ENCODE results near the gene PCP2. TPM values are rescaled to one million over a fixed set of nuclear protein-coding genes. Genes with fewer than 3 reads are reported as not detected.

The PCP2 gene
- polyA plus RNA-seq, 2 donors: 0.58 to 1.3 TPM

GRCh38 chr19:7662657-7663056 is 29.1 kb upstream of the PCP2 start:
- no peak overlapping the region for H3K4me3 ChIP-seq (ENCODE audit: low read depth in 1 of 2, low read length in 2 of 2)
- H3K36me3 ChIP-seq (ENCODE audit: control insufficient read depth in 2 of 2, insufficient read depth in 2 of 2, low read length in 1 of 2): no peaks in the 10 kb centered on the region
- H3K9me3 ChIP-seq (ENCODE audit: control insufficient read depth in 2 of 2, insufficient read depth in 1 of 2, low read depth in 1 of 2, low read length in 1 of 2): no peaks in the 10 kb centered on the region
- H3K27me3 ChIP-seq (ENCODE audit: control insufficient read depth in 1 of 2, insufficient read depth in 2 of 2, low read length in 2 of 2): no peaks in the 10 kb centered on the region
- 68 to 75% methylated on average over 14 of the region's 14 CpGs for WGBS, 2 donors
- H3K27ac ChIP-seq (ENCODE audit: low read depth in 2 of 2, low read length in 1 of 2): no peak overlapping the region
- no peaks in the 10 kb centered on the region for H3K4me1 ChIP-seq (ENCODE audit: control insufficient read depth in 2 of 2, insufficient read depth in 2 of 2, low read length in 1 of 2)

- H3K4me3 ChIP-seq (ENCODE audit: low read depth in 1 of 2, low read length in 2 of 2): no peak overlapping the region
- H3K9me3 ChIP-seq (ENCODE audit: control insufficient read depth in 2 of 2, insufficient read depth in 1 of 2, low read depth in 1 of 2, low read length in 1 of 2): no peaks in the 10 kb centered on the region
- no peaks in the 10 kb centered on the region for H3K4me1 ChIP-seq (ENCODE audit: control insufficient read depth in 2 of 2, insufficient read depth in 2 of 2, low read length in 1 of 2)
- H3K27me3 ChIP-seq (ENCODE audit: control insufficient read depth in 1 of 2, insufficient read depth in 2 of 2, low read length in 2 of 2): no peaks in the 10 kb centered on the region
- no peaks in the 10 kb centered on the region for H3K36me3 ChIP-seq (ENCODE audit: control insufficient read depth in 2 of 2, insufficient read depth in 2 of 2, low read length in 1 of 2)
- WGBS, 2 donors: 78% methylated on average over 8 of the region's 8 CpGs
- no peak overlapping the region for H3K27ac ChIP-seq (ENCODE audit: low read depth in 2 of 2, low read length in 1 of 2)
These were observed 28.4 kb upstream of the PCP2 start for GRCh38 chr19:7661744-7662538.

- Histone ChIP-seq H3K36me3 (ENCODE audit: control insufficient read depth in 2 of 2, insufficient read depth in 2 of 2, low read length in 1 of 2) (no peaks in the 10 kb centered on the region), H3K4me1 (ENCODE audit: control insufficient read depth in 2 of 2, insufficient read depth in 2 of 2, low read length in 1 of 2) (no peaks in the 10 kb centered on the region), H3K9me3 (ENCODE audit: control insufficient read depth in 2 of 2, insufficient read depth in 1 of 2, low read depth in 1 of 2, low read length in 1 of 2) (no peaks in the 10 kb centered on the region), H3K27ac (ENCODE audit: low read depth in 2 of 2, low read length in 1 of 2) (no peak overlapping the region), H3K27me3 (ENCODE audit: control insufficient read depth in 1 of 2, insufficient read depth in 2 of 2, low read length in 2 of 2) (no peaks in the 10 kb centered on the region), H3K4me3 (ENCODE audit: low read depth in 1 of 2, low read length in 2 of 2) (no peak overlapping the region)
- WGBS, 2 donors: 32 to 43% methylated on average over 9 of the region's 9 CpGs
These were observed 24.7 kb upstream of the PCP2 start for GRCh38 chr19:7658219-7658686.

- Histone ChIP-seq H3K36me3 (ENCODE audit: control insufficient read depth in 2 of 2, insufficient read depth in 2 of 2, low read length in 1 of 2) (no peaks in the 10 kb centered on the region), H3K4me3 (ENCODE audit: low read depth in 1 of 2, low read length in 2 of 2) (no peak overlapping the region), H3K27me3 (ENCODE audit: control insufficient read depth in 1 of 2, insufficient read depth in 2 of 2, low read length in 2 of 2) (no peaks in the 10 kb centered on the region), H3K4me1 (ENCODE audit: control insufficient read depth in 2 of 2, insufficient read depth in 2 of 2, low read length in 1 of 2) (no peaks in the 10 kb centered on the region), H3K27ac (ENCODE audit: low read depth in 2 of 2, low read length in 1 of 2) (no peak overlapping the region), H3K9me3 (ENCODE audit: control insufficient read depth in 2 of 2, insufficient read depth in 1 of 2, low read depth in 1 of 2, low read length in 1 of 2) (no peaks in the 10 kb centered on the region)
- WGBS, 2 donors: 32 to 38% methylated on average over 14 of the region's 14 CpGs
These were observed 23.7 kb upstream of the PCP2 start for GRCh38 chr19:7657131-7657751.

- no peaks in the 10 kb centered on the region for H3K9me3 ChIP-seq (ENCODE audit: control insufficient read depth in 2 of 2, insufficient read depth in 1 of 2, low read depth in 1 of 2, low read length in 1 of 2)
- no peak overlapping the region for H3K27ac ChIP-seq (ENCODE audit: low read depth in 2 of 2, low read length in 1 of 2)
- no peak overlapping the region for H3K4me3 ChIP-seq (ENCODE audit: low read depth in 1 of 2, low read length in 2 of 2)
- WGBS, 2 donors: 74 to 78% methylated on average over 8 of the region's 8 CpGs
- H3K4me1 ChIP-seq (ENCODE audit: control insufficient read depth in 2 of 2, insufficient read depth in 2 of 2, low read length in 1 of 2): no peaks in the 10 kb centered on the region
- H3K36me3 ChIP-seq (ENCODE audit: control insufficient read depth in 2 of 2, insufficient read depth in 2 of 2, low read length in 1 of 2): no peaks in the 10 kb centered on the region
- H3K27me3 ChIP-seq (ENCODE audit: control insufficient read depth in 1 of 2, insufficient read depth in 2 of 2, low read length in 2 of 2): no peaks in the 10 kb centered on the region
These were observed 22.1 kb upstream of the PCP2 start for GRCh38 chr19:7655581-7655980.

GRCh38 chr19:7654401-7654800 is 20.9 kb upstream of the PCP2 start:
- H3K36me3 ChIP-seq (ENCODE audit: control insufficient read depth in 2 of 2, insufficient read depth in 2 of 2, low read length in 1 of 2): no peaks in the 10 kb centered on the region
- no peaks in the 10 kb centered on the region for H3K9me3 ChIP-seq (ENCODE audit: control insufficient read depth in 2 of 2, insufficient read depth in 1 of 2, low read depth in 1 of 2, low read length in 1 of 2)
- H3K27me3 ChIP-seq (ENCODE audit: control insufficient read depth in 1 of 2, insufficient read depth in 2 of 2, low read length in 2 of 2): no peaks in the 10 kb centered on the region
- no peak overlapping the region for H3K27ac ChIP-seq (ENCODE audit: low read depth in 2 of 2, low read length in 1 of 2)
- no peak overlapping the region for H3K4me3 ChIP-seq (ENCODE audit: low read depth in 1 of 2, low read length in 2 of 2)
- H3K4me1 ChIP-seq (ENCODE audit: control insufficient read depth in 2 of 2, insufficient read depth in 2 of 2, low read length in 1 of 2): no peaks in the 10 kb centered on the region
- 37 to 45% methylated on average over 8 of the region's 8 CpGs for WGBS, 2 donors

- Histone ChIP-seq H3K27me3 (ENCODE audit: control insufficient read depth in 1 of 2, insufficient read depth in 2 of 2, low read length in 2 of 2) (no peaks in the 10 kb centered on the region), H3K36me3 (ENCODE audit: control insufficient read depth in 2 of 2, insufficient read depth in 2 of 2, low read length in 1 of 2) (peaks cover 0 to 2% of the 10 kb centered on the region in 2 donors), H3K9me3 (ENCODE audit: control insufficient read depth in 2 of 2, insufficient read depth in 1 of 2, low read depth in 1 of 2, low read length in 1 of 2) (no peaks in the 10 kb centered on the region), H3K4me1 (ENCODE audit: control insufficient read depth in 2 of 2, insufficient read depth in 2 of 2, low read length in 1 of 2) (no peaks in the 10 kb centered on the region), H3K27ac (ENCODE audit: low read depth in 2 of 2, low read length in 1 of 2) (peak overlapping the region in 1 of 2 donors; percentile 34), H3K4me3 (ENCODE audit: low read depth in 1 of 2, low read length in 2 of 2) (no peak overlapping the region)
- WGBS, 2 donors: 4 to 5% methylated on average over 28 of the region's 28 CpGs
These were observed 18.6 kb upstream of the PCP2 start for GRCh38 chr19:7652061-7652641.

- no peaks in the 10 kb centered on the region for H3K4me1 ChIP-seq (ENCODE audit: control insufficient read depth in 2 of 2, insufficient read depth in 2 of 2, low read length in 1 of 2)
- no peak overlapping the region for H3K4me3 ChIP-seq (ENCODE audit: low read depth in 1 of 2, low read length in 2 of 2)
- no peaks in the 10 kb centered on the region for H3K9me3 ChIP-seq (ENCODE audit: control insufficient read depth in 2 of 2, insufficient read depth in 1 of 2, low read depth in 1 of 2, low read length in 1 of 2)
- no peaks in the 10 kb centered on the region for H3K27me3 ChIP-seq (ENCODE audit: control insufficient read depth in 1 of 2, insufficient read depth in 2 of 2, low read length in 2 of 2)
- WGBS, 2 donors: 40 to 50% methylated on average over 2 of the region's 2 CpGs
- no peak overlapping the region for H3K27ac ChIP-seq (ENCODE audit: low read depth in 2 of 2, low read length in 1 of 2)
- peaks cover 0 to 8% of the 10 kb centered on the region in 2 donors for H3K36me3 ChIP-seq (ENCODE audit: control insufficient read depth in 2 of 2, insufficient read depth in 2 of 2, low read length in 1 of 2)
These were observed 16.6 kb upstream of the PCP2 start for GRCh38 chr19:7650148-7650547.

GRCh38 chr19:7648265-7649014 is 14.9 kb upstream of the PCP2 start:
- WGBS, 2 donors: 85 to 87% methylated on average over 15 of the region's 15 CpGs
- Histone ChIP-seq H3K4me3 (ENCODE audit: low read depth in 1 of 2, low read length in 2 of 2) (no peak overlapping the region), H3K27me3 (ENCODE audit: control insufficient read depth in 1 of 2, insufficient read depth in 2 of 2, low read length in 2 of 2) (no peaks in the 10 kb centered on the region), H3K27ac (ENCODE audit: low read depth in 2 of 2, low read length in 1 of 2) (no peak overlapping the region), H3K36me3 (ENCODE audit: control insufficient read depth in 2 of 2, insufficient read depth in 2 of 2, low read length in 1 of 2) (peaks cover 0 to 10% of the 10 kb centered on the region in 2 donors), H3K9me3 (ENCODE audit: control insufficient read depth in 2 of 2, insufficient read depth in 1 of 2, low read depth in 1 of 2, low read length in 1 of 2) (no peaks in the 10 kb centered on the region), H3K4me1 (ENCODE audit: control insufficient read depth in 2 of 2, insufficient read depth in 2 of 2, low read length in 1 of 2) (no peaks in the 10 kb centered on the region)

Measured in esophagus (tissue), 2 donors.